NB4 (cell line): ENCODE data around the gene RGL4.

ENCODE experiments used
- DNase-seq: peaks from one replicate; pipeline ENCODE4 v3.0.0; 2010; ENCODE audit warnings: low read depth
- H3K4me3 ChIP-seq: one replicate; pipeline ENCODE4 v1.5.1; 2011; ENCODE audit warnings: mild to moderate bottlenecking, low read depth, low read length, moderate library complexity
- MYC ChIP-seq: IDR thresholded peaks from 2 replicates; pipeline ENCODE4 v1.6.1; 2011; ENCODE audit warnings: low read depth, low read length
- POLR2A ChIP-seq: IDR thresholded peaks from 2 replicates; pipeline ENCODE4 v1.6.1; 2011; ENCODE audit warnings: mild to moderate bottlenecking; ENCODE audit not compliant: insufficient read length; ENCODE audit errors: extremely low read depth
- TF ChIP-seq, protein P1 (sequence below): IDR thresholded peaks from one replicate; pipeline ENCODE4 v1.5.1; 2012; ENCODE audit warnings: low read depth, low read length
- TF ChIP-seq, protein P2 (sequence below): IDR thresholded peaks from 2 replicates; pipeline ENCODE4 v1.6.1; 2011; ENCODE audit warnings: low read depth, low read length

Gene RGL4

DNA sequence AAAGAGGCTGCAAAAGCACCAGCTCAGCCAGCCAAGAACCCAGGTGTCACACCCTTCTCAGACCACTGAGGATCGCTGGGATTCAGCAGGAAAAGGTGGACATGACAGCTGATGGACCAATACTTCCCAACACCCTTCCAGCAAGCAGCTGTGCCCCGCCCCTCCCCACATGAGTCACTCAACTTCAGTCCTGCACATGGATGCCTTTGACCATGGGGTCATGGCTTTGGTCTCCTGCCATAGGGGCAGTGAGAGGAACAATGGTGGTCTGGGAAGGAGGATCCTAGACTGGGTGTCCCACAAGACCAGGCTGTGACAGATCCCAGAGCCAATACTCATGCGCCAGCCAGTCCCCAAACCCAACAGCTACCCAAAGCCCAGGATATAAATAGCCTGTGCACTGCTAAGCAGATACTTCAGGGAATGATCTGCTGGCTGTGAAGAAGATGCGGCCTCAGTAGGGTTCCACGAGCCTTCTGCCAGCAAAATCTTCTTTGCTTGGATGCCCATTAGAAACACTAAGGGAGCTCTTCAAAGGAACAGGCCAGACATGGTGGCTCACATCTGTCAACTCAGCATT is 5.5 kb upstream of the RGL4 start:
- H3K4me3 ChIP-seq: no peak overlapping the region
- DNase-seq: no peak
- TF ChIP-seq, protein P1, sequence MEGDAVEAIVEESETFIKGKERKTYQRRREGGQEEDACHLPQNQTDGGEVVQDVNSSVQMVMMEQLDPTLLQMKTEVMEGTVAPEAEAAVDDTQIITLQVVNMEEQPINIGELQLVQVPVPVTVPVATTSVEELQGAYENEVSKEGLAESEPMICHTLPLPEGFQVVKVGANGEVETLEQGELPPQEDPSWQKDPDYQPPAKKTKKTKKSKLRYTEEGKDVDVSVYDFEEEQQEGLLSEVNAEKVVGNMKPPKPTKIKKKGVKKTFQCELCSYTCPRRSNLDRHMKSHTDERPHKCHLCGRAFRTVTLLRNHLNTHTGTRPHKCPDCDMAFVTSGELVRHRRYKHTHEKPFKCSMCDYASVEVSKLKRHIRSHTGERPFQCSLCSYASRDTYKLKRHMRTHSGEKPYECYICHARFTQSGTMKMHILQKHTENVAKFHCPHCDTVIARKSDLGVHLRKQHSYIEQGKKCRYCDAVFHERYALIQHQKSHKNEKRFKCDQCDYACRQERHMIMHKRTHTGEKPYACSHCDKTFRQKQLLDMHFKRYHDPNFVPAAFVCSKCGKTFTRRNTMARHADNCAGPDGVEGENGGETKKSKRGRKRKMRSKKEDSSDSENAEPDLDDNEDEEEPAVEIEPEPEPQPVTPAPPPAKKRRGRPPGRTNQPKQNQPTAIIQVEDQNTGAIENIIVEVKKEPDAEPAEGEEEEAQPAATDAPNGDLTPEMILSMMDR: no peak
- TF ChIP-seq MYC: no peak
- TF ChIP-seq, protein P2, sequence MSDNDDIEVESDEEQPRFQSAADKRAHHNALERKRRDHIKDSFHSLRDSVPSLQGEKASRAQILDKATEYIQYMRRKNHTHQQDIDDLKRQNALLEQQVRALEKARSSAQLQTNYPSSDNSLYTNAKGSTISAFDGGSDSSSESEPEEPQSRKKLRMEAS: no peak
- TF ChIP-seq POLR2A: no peak

DNA sequence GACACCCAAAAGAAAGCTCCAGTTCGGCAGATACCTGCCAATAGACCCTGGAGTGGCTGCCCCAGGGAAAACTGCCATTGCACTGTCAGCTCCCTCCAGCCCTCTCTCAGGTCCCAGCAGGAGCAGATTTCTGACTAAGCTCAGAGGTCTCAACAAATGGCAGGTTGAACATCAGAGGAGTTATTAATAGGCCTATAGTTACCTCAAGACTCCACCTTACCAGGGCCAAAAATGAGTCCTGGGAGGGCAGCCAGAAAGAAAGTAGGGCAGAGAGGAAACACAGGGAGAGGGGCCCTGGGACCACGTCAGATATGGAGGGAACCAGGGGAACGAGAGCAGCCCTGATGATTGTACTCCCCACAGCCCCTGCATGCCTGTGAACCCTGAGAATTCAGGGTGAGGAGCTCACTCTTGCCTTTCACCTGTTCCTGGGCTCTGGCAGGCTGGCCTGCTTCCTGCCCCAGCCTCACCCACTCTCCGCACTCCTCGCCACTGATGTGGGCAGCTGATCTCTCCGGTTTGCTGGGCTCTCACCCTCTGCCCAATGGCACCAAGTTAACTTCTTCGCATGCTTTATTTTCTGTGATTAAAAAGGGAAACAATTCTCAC is 4.3 kb upstream of the RGL4 start:
- no peak for DNase-seq
- TF ChIP-seq, protein P1: no peak
- TF ChIP-seq, protein P2: no peak
- TF ChIP-seq POLR2A (no peak), MYC (no peak)

DNA sequence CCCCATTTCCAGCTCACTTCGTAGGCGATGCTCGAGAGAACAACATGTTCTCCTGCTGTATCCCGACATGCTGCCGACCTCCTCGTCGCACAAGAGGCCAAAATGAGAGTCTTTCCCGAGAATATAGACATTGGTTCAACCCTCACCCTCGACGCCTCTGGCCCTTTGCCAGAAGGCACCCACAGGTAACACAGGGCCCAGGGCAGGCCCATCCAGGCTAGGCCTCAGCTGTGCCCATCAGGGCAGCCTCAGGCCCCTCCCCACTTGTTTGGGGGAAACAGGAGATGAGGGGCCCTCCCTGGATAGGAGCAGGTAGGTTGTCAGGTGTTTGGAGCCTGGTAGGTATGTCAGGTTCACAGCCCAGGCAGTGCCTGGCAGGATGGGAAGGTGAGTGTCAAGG is 2.7 kb upstream of the RGL4 start:
- no peak overlapping the region for H3K4me3 ChIP-seq
- no peak for DNase-seq
- TF ChIP-seq MYC (no peak), POLR2A (no peak)
- TF ChIP-seq, protein P1: no peak
- TF ChIP-seq, protein P2: no peak

More for the DNA sequence above, 4.3 kb upstream of the RGL4 start:
- no peak overlapping the region for H3K4me3 ChIP-seq

DNA sequence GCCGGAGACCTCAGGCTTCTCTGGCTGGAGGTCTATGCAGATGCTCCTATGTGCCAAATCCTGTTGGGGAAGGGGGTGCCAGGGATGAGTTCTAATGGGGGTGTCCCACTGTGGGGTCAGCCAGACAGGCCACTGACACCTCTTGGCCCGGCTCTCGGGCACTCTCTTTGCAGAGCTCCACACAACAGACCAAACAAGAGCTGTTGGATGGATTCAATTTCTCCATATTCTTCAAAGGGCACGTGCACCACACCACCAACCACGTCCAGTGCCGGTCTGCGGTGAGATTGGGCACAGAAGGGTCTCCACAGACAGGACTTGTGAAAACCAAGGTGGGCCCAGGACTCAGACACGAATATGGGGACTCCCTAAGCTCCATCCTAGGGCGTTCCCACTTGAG is 2.2 kb upstream of the RGL4 start:
- DNase-seq: no peak
- H3K4me3 ChIP-seq: no peak overlapping the region
- TF ChIP-seq POLR2A (no peak), MYC (no peak)
- TF ChIP-seq, protein P1: no peak
- TF ChIP-seq, protein P2: no peak

DNA sequence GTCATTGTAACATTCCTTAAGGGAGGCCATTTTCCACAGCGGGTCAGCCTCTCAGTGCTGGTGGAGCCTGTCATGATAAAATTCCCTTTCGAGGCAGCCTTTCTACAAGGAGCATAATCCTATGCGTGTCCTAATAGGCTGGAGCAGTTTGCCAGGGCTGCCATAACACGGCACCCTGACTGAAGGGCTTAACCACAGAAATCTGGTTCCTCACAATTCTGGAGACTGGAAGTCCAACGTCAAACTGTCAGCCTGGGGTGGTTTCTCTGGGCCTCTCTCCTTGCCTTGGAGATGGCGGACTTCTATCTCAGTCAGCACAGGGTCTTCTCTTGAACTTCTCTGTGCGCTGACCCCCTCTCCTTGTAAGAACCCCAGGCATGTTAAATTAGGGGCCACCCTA is 1.4 kb upstream of the RGL4 start:
- TF ChIP-seq MYC: no peak
- TF ChIP-seq, protein P1: no peak
- TF ChIP-seq POLR2A: no peak
- TF ChIP-seq, protein P2: no peak
- no peak overlapping the region for H3K4me3 ChIP-seq
- DNase-seq: no peak
